GM18498 (cell line): Measurements from ENCODE around the gene MPDU1.

Experiments used
- ATAC-seq: cut with Tn5 transposase; IDR thresholded peaks from one replicate; pipeline ENCODE4 v1.9.1; 2021; ENCODE audit warnings: mild to moderate bottlenecking, moderate library complexity; ENCODE audit not compliant: unreplicated experiment

Gene MPDU1

GRCh38 chr17:7583253-7584109 is at the start of gene MPDU1:
TSS of gene MPDU1 (plus strand) at chr17:7583852. CDS start at chr17:7583863, 11 bp downstream.
- peak; percentile 72 for ATAC-seq

GRCh38 chr17:7538050-7538449 is 45.6 kb upstream of the MPDU1 start:
- no peak for ATAC-seq

DNA sequence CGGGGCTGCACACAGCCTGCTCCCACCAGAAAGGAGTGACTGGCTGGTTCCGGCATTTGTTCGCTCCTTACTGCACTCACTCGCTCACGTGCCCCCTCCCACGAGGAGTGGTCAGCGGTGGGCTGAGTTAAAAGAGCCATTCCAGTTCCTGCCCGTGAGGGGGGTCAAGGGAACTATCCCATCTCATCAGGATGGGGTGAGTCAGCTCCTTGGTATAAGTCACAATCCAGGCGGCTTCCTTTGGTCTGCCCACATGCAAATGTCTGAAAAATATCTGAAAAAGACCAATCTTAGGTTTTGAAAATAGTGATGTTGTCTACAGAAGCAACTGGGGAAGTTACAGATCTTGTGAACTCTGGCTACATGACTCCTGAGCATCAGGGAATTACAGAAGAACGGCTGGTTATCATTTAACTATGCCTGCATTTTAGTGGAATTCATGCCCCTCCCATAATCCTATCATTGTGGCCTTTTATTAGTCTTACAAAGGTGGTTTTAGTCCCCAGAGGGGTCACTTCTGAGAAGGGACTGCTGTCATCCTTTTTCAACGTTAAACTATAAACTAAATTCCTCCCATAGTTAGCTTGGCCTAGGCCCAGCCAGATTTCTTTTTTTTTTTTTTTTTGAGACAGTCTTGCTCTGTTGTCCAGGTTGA is 44.6 kb upstream of the MPDU1 start:
- no peak for ATAC-seq

DNA sequence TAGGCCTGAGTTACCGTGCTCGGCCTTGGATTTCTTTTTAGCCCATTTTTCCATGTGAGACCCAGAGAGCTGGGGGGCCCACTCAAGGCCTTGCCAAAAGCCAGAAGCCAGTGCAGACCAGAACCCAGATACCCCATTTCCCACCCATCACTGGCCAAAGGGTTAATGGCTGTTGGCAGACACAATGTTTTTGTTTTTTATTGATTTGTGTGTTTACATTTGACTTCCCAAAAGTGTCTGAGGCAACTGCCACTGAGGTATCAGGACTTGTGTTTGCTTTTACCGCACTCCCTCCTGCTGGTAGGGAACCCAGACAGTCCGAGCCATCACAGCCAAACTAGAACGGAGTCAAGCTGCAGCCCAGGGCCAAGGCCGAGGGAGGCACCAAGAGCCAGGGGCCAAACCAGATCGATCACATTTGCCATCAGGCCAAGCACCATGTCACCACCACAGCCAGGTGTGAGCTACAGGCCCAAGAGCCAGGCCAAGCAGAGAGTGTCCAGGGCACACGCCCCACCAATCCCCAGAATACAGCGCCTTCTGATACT is 42.5 kb upstream of the MPDU1 start:
- ATAC-seq: no peak

- no peak for ATAC-seq
Measured at GRCh38 chr17:7544911-7545310, 38.7 kb upstream of the MPDU1 start.

GRCh38 chr17:7548585-7549400 is 34.9 kb upstream of the MPDU1 start, which contains the start of gene TNFSF12:
TSS of gene TNFSF12 (plus strand) at chr17:7549058. CDS start at chr17:7549154, 96 bp downstream.
- ATAC-seq: peak; percentile 54

DNA sequence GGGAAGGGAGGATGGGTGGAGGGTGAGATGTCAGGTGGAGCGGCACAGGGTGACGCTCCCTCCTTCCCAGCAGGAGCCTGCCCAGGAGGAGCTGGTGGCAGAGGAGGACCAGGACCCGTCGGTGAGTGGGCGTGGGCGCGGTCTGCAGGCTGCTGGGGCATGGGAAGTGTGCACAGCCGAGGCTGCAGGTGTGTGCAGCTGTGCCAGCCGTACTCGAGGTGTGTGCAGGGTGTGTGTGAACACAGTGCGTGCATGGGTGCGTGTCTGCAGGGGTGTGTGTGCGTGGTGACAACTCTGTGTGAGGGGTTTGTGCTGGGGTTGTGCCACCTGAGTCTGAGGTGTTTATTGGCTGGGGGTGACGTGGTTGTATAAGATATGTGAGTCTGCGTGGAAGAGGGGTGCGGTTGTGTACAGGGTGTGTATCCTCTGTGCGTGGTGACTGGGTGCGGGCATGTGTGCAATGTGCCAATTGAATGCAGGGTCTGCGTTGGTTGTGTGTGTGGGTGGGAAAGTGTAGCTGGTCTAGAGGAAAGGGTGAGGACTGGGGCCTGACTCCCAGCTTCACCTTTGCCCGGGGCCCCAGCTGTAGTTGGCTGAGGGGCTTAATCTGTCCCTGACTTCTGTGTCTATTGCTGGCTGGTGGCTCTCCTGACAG is 34.1 kb upstream of the MPDU1 start:
- ATAC-seq: peak; percentile 16

GRCh38 chr17:7550344-7550743 is 33.3 kb upstream of the MPDU1 start:
- ATAC-seq: no peak

GRCh38 chr17:7551396-7551795 is 32.3 kb upstream of the MPDU1 start:
- ATAC-seq: no peak

DNA sequence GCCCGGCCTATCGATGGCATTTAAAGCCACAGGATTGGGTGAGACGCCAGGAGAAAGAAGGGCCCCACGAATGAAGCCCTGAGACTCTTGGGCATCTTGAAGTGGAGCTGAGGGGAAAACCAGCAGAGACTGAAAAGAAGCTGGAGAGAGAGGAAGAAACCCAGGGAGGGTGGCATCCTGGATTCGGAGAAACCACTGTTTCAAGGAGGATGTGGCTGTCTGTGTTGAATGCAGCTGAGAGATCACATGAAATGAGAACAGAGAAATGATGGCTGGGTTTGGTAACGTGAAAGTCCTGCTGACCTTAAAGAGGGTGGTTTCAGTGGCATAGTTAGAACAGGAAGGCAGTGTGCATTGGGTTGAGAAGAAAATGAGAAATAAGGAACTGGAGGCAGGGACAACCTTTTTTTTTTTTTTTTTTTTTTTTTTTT is 31.0 kb upstream of the MPDU1 start:
- ATAC-seq: peak; percentile 75

DNA sequence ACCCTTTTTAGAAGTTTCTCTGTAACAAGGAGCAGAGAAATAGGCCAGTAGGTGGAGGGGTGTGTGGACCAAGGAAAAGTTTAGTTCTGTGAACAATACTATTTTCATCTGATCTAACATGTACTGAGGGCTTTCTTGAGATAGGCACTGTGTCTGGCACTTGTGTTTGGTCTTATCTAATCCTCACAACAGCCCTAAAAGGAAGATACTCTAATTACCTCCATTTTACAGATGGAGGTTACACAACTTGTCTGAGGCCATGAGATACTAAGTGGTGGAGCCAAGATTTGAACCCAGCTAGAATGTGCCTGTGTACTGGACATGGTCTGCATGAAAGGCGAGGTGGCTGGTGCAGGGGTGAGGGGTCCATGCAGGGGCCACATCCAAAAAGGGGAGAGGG is 30.3 kb upstream of the MPDU1 start:
- ATAC-seq: no peak

DNA sequence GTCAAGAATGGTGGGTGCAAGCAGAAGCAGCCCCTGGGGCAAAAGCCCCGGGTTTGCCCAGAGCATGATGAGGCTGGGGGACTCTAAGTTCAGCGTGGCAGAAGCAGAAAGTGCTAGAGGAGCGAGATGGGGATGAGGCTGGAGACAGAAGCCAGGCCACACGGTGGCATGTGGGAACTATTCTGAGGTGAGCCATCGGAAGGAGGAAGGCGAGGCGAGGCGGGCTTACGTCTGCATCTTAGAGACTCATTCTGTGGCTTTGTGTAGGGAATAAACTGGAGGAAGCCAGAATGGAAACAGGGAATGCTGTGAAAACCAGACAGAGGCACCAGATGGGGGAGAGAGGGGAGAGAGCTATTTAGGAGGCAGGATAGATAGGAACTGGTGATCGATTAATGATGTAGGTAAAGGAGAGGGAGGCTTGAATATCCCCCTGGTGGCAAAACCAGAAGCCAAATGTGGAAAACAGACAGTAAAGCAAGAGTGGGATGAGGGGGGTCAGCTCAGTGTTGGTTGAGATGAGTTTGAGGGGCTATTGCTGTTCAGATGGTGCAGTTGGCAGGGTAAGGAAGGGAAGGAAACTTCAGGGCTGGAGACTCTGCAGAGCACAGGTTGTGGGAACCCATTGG is 28.2 kb upstream of the MPDU1 start:
- no peak for ATAC-seq

DNA sequence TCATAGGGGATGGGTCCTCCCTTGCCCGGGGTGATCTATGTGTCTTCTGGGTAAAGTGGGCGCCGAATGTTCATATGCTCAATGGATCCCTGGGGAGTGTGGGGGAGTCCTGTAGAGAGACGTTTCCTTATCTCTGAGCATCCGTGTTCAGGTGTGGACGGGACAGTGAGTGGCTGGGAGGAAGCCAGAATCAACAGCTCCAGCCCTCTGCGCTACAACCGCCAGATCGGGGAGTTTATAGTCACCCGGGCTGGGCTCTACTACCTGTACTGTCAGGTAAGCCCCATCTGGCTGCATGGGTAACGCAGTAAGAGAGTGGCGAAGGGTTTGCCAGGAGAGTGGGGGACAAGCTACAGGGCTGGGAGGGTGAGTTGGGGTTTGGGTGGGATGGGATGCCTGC is 27.0 kb upstream of the MPDU1 start:
- no peak for ATAC-seq

- no peak for ATAC-seq
Measured at GRCh38 chr17:7557147-7557764, 26.4 kb upstream of the MPDU1 start.

DNA sequence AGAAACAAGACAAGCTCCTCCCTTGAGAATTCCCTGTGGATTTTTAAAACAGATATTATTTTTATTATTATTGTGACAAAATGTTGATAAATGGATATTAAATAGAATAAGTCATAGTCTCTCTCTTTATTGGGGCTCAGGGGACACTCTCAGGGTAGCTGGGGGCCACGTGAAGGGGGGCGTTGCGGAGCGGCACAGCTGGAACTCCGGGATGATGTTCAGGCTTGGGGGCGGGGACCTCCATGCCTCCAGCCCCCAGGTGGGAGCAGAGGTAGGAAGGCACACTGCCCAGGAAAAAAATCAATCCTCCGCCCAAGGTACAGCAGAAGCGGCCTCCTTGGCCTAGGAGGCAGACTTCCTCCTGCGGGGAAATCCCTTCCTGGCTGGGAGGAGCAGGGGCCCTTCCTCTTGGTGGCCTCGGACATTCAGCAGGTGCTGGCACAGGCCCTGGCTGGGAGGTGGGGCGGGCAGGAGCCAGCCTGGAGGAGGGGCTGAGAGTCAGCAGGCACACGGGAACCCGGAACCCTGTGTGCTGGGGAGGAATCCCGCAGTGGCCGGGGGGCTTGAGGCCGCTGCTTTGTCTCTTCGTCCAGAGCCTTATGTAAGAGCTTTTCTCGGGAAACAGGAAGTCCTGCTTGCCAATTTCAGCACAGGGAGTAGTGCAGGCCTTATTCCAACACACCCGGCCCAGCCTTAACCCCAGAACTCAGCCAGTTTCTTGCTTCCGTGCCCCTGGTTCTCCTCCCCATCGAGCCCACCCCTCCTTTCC is 25.7 kb upstream of the MPDU1 start:
- no peak for ATAC-seq

DNA sequence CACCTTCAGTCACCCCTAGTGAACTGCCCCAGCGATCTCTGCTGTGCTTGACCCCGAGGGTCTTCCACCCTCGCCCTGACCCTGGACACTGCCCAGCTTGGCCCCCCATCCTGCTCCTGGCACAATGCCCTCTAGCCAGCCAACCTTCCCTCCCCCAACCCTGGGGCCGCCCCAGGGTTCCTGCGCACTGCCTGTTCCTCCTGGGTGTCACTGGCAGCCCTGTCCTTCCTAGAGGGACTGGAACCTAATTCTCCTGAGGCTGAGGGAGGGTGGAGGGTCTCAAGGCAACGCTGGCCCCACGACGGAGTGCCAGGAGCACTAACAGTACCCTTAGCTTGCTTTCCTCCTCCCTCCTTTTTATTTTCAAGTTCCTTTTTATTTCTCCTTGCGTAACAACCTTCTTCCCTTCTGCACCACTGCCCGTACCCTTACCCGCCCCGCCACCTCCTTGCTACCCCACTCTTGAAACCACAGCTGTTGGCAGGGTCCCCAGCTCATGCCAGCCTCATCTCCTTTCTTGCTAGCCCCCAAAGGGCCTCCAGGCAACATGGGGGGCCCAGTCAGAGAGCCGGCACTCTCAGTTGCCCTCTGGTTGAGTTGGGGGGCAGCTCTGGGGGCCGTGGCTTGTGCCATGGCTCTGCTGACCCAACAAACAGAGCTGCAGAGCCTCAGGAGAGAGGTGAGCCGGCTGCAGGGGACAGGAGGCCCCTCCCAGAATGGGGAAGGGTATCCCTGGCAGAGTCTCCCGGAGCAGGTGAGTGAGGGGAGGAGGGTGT is 24.9 kb upstream of the MPDU1 start, which contains the start of gene TNFSF13:
Gene TNFSF13 (plus strand): TSS at position 207 of the 776 bp plus-strand sequence. CDS start 290 bp downstream, at position 497.
- ATAC-seq: no peak

DNA sequence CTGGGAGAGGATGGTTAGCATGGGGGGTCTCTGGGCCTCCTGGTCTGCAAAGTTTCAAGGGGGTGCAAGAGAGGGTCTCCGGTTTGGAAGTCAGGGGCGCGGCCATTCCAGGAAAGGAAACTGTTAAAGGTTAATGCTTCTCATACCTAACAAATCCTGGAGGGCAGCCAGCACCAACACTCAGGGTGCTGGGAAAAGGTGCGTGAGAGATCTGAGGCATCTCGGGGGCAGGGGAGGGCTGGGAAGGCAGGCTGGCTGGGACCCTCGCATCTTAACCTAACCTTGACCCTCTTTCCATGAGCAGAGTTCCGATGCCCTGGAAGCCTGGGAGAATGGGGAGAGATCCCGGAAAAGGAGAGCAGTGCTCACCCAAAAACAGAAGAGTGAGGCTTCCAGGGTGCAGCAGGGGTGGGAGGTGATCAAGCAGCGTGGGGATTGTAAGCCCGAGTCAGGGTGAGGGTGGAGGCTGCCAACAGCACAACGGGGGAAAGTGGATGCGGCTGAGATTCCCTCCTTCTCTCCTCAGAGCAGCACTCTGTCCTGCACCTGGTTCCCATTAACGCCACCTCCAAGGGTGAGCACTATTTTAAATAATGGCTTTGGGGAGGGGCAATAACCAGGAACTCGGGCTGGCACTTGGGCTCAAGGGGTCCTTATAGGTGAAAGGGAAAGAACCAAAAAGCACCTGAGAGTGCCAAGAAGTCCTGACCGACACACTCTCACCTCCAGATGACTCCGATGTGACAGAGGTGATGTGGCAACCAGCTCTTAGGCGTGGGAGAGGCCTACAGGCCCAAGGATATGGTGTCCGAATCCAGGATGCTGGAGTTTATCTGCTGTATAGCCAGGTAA is 24.1 kb upstream of the MPDU1 start:
- no peak for ATAC-seq
